GM23338 (cell line): ENCODE data around the gene CGGBP1. TPM values are rescaled to one million over a fixed set of nuclear protein-coding genes. Genes with fewer than 3 reads are reported as not detected.

Experiments
- ATAC-seq: fragments of 200-7000 bp; cut with Tn5 transposase; 3 replicates; pipeline ENCODE4 v1.9.1; 2020
- DNase-seq: peaks from one replicate; pipeline ENCODE4 v3.0.0-alpha.2; 2015; ENCODE audit warnings: low spot score
- H2AFZ ChIP-seq: fragments of 200-600 bp; sonication (generic); 2 replicates; pipeline ENCODE4 v1.8.0; 2016; ENCODE audit warnings: antibody characterized with exemption, mild to moderate bottlenecking, moderate library complexity
- H3F3A ChIP-seq: fragments of 200-600 bp; sonication (generic); replicated peaks from 2 replicates; pipeline ENCODE4 v1.8.0; 2017; ENCODE audit warnings: antibody characterized with exemption, mixed run types, low read depth
- H3K27ac ChIP-seq: fragments of 200-600 bp; sonication (generic); 2 replicates; pipeline ENCODE4 v1.6.1; 2016; ENCODE audit warnings: low read depth
- H3K27me3 ChIP-seq: fragments of 200-600 bp; sonication (generic); 2 replicates; pipeline ENCODE4 v1.8.0; 2016; ENCODE audit warnings: mild to moderate bottlenecking, mixed run types, moderate library complexity; ENCODE audit not compliant: insufficient read depth
- H3K36me3 ChIP-seq: fragments of 200-600 bp; sonication (generic); 2 replicates; pipeline ENCODE4 v1.8.0; 2016; ENCODE audit warnings: mild to moderate bottlenecking; ENCODE audit not compliant: insufficient read depth
- H3K4me1 ChIP-seq: fragments of 200-600 bp; sonication (generic); 2 replicates; pipeline ENCODE4 v1.8.0; 2016; ENCODE audit warnings: mild to moderate bottlenecking, moderate library complexity; ENCODE audit not compliant: insufficient read depth
- H3K4me2 ChIP-seq: fragments of 200-600 bp; sonication (generic); 2 replicates; pipeline ENCODE4 v1.7.1; 2017; ENCODE audit warnings: mixed run types
- H3K4me3 ChIP-seq: fragments of 200-600 bp; sonication (generic); 2 replicates; pipeline ENCODE4 v1.6.1; 2016; ENCODE audit warnings: mixed run types
- H3K79me2 ChIP-seq: fragments of 200-600 bp; sonication (generic); replicated peaks from 2 replicates; pipeline ENCODE4 v1.8.0; 2017; ENCODE audit warnings: mild to moderate bottlenecking; ENCODE audit not compliant: insufficient read depth
- H3K9me2 ChIP-seq: fragments of 200-600 bp; sonication (generic); 2 replicates; pipeline ENCODE4 v1.8.0; 2017; ENCODE audit not compliant: insufficient read depth
- H4K20me1 ChIP-seq: fragments of 200-600 bp; sonication (generic); replicated peaks from 2 replicates; pipeline ENCODE4 v1.8.0; 2017; ENCODE audit warnings: mild to moderate bottlenecking; ENCODE audit not compliant: insufficient read depth
- H3K27ac Mint-ChIP-seq: 2 replicates; pipeline ENCODE4 v1.8.0; 2020; ENCODE audit warnings: inconsistent platforms, mild to moderate bottlenecking, moderate library complexity, mixed read lengths
- H3K27me3 Mint-ChIP-seq: 3 replicates; pipeline ENCODE4 v1.8.0; 2022; ENCODE audit warnings: low read depth, mild to moderate bottlenecking, moderate library complexity, mixed read lengths, inconsistent platforms; ENCODE audit not compliant: insufficient read depth, poor library complexity
- H3K36me3 Mint-ChIP-seq: 3 replicates; pipeline ENCODE4 v1.8.0; 2021; ENCODE audit warnings: low read depth, mild to moderate bottlenecking, inconsistent platforms, moderate library complexity, mixed read lengths
- H3K4me1 Mint-ChIP-seq: 3 replicates; pipeline ENCODE4 v1.8.0; 2020; ENCODE audit warnings: mild to moderate bottlenecking, inconsistent platforms, mixed read lengths
- H3K4me3 Mint-ChIP-seq: 3 replicates; pipeline ENCODE4 v1.8.0; 2021; ENCODE audit warnings: moderate library complexity, mild to moderate bottlenecking, inconsistent platforms, mixed read lengths
- H3K9me3 Mint-ChIP-seq: 3 replicates; pipeline ENCODE4 v1.8.0; 2020; ENCODE audit warnings: moderate library complexity, mild to moderate bottlenecking, inconsistent platforms, mixed read lengths
- CREB1 ChIP-seq: fragments of 250-450 bp; sonication (Bioruptor Pico); IDR thresholded peaks from 2 replicates; pipeline ENCODE4 v1.5.0; 2020; ENCODE audit warnings: low read depth, mild to moderate bottlenecking, moderate library complexity
- EZH2 ChIP-seq: fragments of 200-600 bp; sonication (generic); IDR thresholded peaks from one replicate; pipeline ENCODE4 v1.8.0; 2017; ENCODE audit warnings: antibody characterized with exemption, mild to moderate bottlenecking, low read depth; ENCODE audit not compliant: unreplicated experiment
- EZH2phosphoT487 ChIP-seq: fragments of 200-600 bp; sonication (generic); IDR thresholded peaks from one replicate; pipeline ENCODE4 v1.8.1; 2018; ENCODE audit warnings: antibody characterized with exemption; ENCODE audit not compliant: unreplicated experiment
- JUNB ChIP-seq: IDR thresholded peaks from one replicate; pipeline ENCODE4 v1.6.1; 2016; ENCODE audit warnings: antibody characterized with exemption; ENCODE audit not compliant: unreplicated experiment
- NANOG ChIP-seq: IDR thresholded peaks from 2 replicates; pipeline ENCODE4 v1.6.1; 2016; ENCODE audit warnings: antibody characterized with exemption, borderline replicate concordance
- POLR2AphosphoS5 ChIP-seq: IDR thresholded peaks from 2 replicates; pipeline ENCODE4 v1.6.1; 2016; ENCODE audit warnings: antibody characterized with exemption, low read depth
- STAT1 ChIP-seq: IDR thresholded peaks from one replicate; pipeline ENCODE4 v1.6.1; 2016; ENCODE audit warnings: antibody characterized with exemption; ENCODE audit not compliant: unreplicated experiment
- ZNF114 ChIP-seq: fragments of 250-450 bp; sonication (Bioruptor Pico); IDR thresholded peaks from 2 replicates; pipeline ENCODE4 v1.5.0; 2020; ENCODE audit warnings: mild to moderate bottlenecking, moderate library complexity
- ZNF331 ChIP-seq: fragments of 250-450 bp; sonication (Bioruptor Pico); IDR thresholded peaks from 2 replicates; pipeline ENCODE4 v1.5.0; 2020; ENCODE audit warnings: low read depth, mild to moderate bottlenecking, moderate library complexity
- ZNF462 ChIP-seq: fragments of 250-450 bp; sonication (Bioruptor Pico); IDR thresholded peaks from 2 replicates; pipeline ENCODE4 v1.5.0; 2020; ENCODE audit warnings: mild to moderate bottlenecking, moderate library complexity
- polyA plus RNA-seq: library from polyadenylated mRNA; unstranded; fragments of >200 nt; fragmentation: Nextera tagmentation; extraction: Ambion mirVana; gene quantifications from 2 replicates; pipeline ENCODE4 v1.2.1, GENCODE V29; 2016
- total RNA-seq: library from RNA; depleted of rRNA; stranded (reverse); fragments of >200 nt; shearing (Covaris generic); gene quantifications from 2 replicates; pipeline ENCODE4 v1.2.3, GENCODE V29; 2014
- TF ChIP-seq, protein P1 (sequence below): IDR thresholded peaks from 2 replicates; pipeline ENCODE4 v1.6.1; 2016; ENCODE audit warnings: antibody characterized with exemption
- TF ChIP-seq, protein P2 (sequence below): IDR thresholded peaks from one replicate; pipeline ENCODE4 v1.6.1; 2018; ENCODE audit warnings: antibody characterized with exemption; ENCODE audit not compliant: unreplicated experiment
- TF ChIP-seq, protein P3 (sequence below), 2 experiments: fragments of 200-600 bp in 1 of 2; sonication (generic) in 1 of 2; conservative IDR thresholded peaks; 2 replicates each; pipeline versions ENCODE4 v1.5.1 to v1.6.1; 2016 to 2017; ENCODE audit warnings: antibody characterized with exemption in 2 of 2, low read depth in 2 of 2, mild to moderate bottlenecking in 2 of 2, moderate library complexity in 1 of 2

Gene CGGBP1
- total and polyA plus RNA-seq, 2 experiments from 2014 or later: 55.5 to 63.5 TPM

DNA sequence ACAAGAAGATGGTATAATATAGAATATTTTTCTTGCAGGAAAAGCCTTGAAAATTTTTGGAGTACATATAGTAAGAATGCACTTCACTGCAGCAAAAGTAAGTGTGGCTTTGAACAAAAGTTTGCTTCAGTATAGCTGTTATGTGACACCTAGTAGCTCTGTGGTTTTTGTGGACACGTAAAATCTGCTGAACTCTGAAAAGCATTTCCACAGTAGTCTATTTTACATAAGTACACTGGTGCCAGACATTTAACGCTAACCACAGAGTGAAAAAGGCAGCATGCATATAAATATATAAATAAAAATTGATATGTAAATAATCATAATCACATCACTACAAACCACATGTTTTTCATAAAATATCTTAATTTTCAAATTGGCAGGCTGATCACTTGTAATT lies 39.8 kb downstream of the CGGBP1 start:
- no peaks in the 10 kb centered on the region for H3K4me1 ChIP-seq
- DNase-seq (no peak), ATAC-seq (no peak)
- H3K4me2 ChIP-seq: no peak overlapping the region
- no peaks in the 10 kb centered on the region for H3K79me2 ChIP-seq
- H3K36me3 ChIP-seq: no peaks in the 10 kb centered on the region
- H2AFZ ChIP-seq: no peak overlapping the region
- TF ChIP-seq, protein P1, sequence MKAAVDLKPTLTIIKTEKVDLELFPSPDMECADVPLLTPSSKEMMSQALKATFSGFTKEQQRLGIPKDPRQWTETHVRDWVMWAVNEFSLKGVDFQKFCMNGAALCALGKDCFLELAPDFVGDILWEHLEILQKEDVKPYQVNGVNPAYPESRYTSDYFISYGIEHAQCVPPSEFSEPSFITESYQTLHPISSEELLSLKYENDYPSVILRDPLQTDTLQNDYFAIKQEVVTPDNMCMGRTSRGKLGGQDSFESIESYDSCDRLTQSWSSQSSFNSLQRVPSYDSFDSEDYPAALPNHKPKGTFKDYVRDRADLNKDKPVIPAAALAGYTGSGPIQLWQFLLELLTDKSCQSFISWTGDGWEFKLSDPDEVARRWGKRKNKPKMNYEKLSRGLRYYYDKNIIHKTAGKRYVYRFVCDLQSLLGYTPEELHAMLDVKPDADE: no peak
- TF ChIP-seq NANOG (no peak), EZH2phosphoT487 (no peak), POLR2AphosphoS5 (no peak), CREB1 (CRISPR knock-in tag) (no peak), ZNF331 (no peak), ZNF114 (CRISPR knock-in tag) (no peak), STAT1 (no peak), ZNF462 (CRISPR knock-in tag) (no peak), EZH2 (no peak), JUNB (no peak)
- TF ChIP-seq, protein P2, sequence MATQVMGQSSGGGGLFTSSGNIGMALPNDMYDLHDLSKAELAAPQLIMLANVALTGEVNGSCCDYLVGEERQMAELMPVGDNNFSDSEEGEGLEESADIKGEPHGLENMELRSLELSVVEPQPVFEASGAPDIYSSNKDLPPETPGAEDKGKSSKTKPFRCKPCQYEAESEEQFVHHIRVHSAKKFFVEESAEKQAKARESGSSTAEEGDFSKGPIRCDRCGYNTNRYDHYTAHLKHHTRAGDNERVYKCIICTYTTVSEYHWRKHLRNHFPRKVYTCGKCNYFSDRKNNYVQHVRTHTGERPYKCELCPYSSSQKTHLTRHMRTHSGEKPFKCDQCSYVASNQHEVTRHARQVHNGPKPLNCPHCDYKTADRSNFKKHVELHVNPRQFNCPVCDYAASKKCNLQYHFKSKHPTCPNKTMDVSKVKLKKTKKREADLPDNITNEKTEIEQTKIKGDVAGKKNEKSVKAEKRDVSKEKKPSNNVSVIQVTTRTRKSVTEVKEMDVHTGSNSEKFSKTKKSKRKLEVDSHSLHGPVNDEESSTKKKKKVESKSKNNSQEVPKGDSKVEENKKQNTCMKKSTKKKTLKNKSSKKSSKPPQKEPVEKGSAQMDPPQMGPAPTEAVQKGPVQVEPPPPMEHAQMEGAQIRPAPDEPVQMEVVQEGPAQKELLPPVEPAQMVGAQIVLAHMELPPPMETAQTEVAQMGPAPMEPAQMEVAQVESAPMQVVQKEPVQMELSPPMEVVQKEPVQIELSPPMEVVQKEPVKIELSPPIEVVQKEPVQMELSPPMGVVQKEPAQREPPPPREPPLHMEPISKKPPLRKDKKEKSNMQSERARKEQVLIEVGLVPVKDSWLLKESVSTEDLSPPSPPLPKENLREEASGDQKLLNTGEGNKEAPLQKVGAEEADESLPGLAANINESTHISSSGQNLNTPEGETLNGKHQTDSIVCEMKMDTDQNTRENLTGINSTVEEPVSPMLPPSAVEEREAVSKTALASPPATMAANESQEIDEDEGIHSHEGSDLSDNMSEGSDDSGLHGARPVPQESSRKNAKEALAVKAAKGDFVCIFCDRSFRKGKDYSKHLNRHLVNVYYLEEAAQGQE: no peak
- TF ChIP-seq, protein P3, sequence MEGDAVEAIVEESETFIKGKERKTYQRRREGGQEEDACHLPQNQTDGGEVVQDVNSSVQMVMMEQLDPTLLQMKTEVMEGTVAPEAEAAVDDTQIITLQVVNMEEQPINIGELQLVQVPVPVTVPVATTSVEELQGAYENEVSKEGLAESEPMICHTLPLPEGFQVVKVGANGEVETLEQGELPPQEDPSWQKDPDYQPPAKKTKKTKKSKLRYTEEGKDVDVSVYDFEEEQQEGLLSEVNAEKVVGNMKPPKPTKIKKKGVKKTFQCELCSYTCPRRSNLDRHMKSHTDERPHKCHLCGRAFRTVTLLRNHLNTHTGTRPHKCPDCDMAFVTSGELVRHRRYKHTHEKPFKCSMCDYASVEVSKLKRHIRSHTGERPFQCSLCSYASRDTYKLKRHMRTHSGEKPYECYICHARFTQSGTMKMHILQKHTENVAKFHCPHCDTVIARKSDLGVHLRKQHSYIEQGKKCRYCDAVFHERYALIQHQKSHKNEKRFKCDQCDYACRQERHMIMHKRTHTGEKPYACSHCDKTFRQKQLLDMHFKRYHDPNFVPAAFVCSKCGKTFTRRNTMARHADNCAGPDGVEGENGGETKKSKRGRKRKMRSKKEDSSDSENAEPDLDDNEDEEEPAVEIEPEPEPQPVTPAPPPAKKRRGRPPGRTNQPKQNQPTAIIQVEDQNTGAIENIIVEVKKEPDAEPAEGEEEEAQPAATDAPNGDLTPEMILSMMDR (conservative IDR thresholded peaks at IDR 0.05; ENCODE audit: low read depth in 2 of 2): no peak
- no peaks in the 10 kb centered on the region for H3F3A ChIP-seq
- H3K9me2 ChIP-seq: 0 out of 2 replicates have a peak, but pooled peaks cover 7% of the 10 kb centered on the region
- Mint-ChIP-seq H3K9me3 (peaks cover 16% of the 10 kb centered on the region), H3K27me3 (no peaks in the 10 kb centered on the region), H3K36me3 (peaks cover 6% of the 10 kb centered on the region; the same call in 1 of the 3 replicates), H3K4me1 (no peaks in the 10 kb centered on the region), H3K4me3 (no peak overlapping the region), H3K27ac (no peak overlapping the region)
- no peak overlapping the region for H3K27ac ChIP-seq
- H4K20me1 ChIP-seq: no peaks in the 10 kb centered on the region
- no peak overlapping the region for H3K4me3 ChIP-seq
- H3K27me3 ChIP-seq: no peaks in the 10 kb centered on the region
